HEK293T (cell line): ENCODE results near the gene NDUFS3.

Experiments
- FOXA1 ChIP-seq: fragments of 450-650 bp; IDR thresholded peaks from 2 replicates; pipeline ENCODE4 v1.6.1; 2016; ENCODE audit warnings: mild to moderate bottlenecking
- FOXM1 ChIP-seq: fragments of 450-650 bp; IDR thresholded peaks from 2 replicates; pipeline ENCODE4 v1.6.1; 2017; ENCODE audit warnings: mild to moderate bottlenecking, borderline replicate concordance
- L3MBTL2 ChIP-seq: fragments of 450-650 bp; conservative IDR thresholded peaks from 2 replicates; pipeline ENCODE4 v1.6.1; 2016; ENCODE audit warnings: mild to moderate bottlenecking
- SP1 ChIP-seq: fragments of 450-650 bp; IDR thresholded peaks from 2 replicates; pipeline ENCODE4 v1.6.1; 2017
- SUZ12 ChIP-seq: fragments of 450-650 bp; IDR thresholded peaks from 2 replicates; pipeline ENCODE4 v1.6.1; 2016; ENCODE audit warnings: mild to moderate bottlenecking
- ZNF384 ChIP-seq: fragments of 450-650 bp; IDR thresholded peaks from 2 replicates; pipeline ENCODE4 v1.6.1; 2016

DNA sequence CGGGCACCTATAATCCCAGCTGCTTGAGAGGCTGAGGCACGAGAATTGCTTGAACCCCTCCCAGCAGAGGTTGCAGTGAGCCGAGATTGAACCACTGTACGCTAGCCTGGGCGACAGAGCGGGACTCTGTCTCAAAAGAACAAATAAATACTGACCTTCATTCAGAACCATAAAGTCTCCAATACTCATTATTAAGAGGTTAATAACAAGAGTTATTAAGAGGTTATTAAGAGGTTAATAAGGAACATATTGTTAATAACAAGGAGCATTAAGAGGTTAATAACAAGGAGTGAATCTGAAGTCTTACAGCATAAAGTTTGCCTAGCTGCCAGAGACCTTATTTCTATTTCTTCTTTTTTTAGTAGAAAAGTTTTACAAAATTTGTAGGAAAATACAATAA is 33.6 kb upstream of the NDUFS3 start:
- TF ChIP-seq SUZ12, result no peak
- no peak for TF ChIP-seq L3MBTL2
- TF ChIP-seq FOXA1, result no peak
- no peak for TF ChIP-seq SP1
- TF ChIP-seq FOXM1, result no peak
- no peak for TF ChIP-seq ZNF384
